PC-3 (cell line): ENCODE measurements around the gene C1GALT1.

Experiments used
- CTCF ChIP-seq: fragments of 300-600 bp; sonication (generic); conservative IDR thresholded peaks from 2 replicates; pipeline ENCODE4 v1.5.1; 2017; ENCODE audit warnings: antibody characterized with exemption, low read depth, mild to moderate bottlenecking, low read length
- EZH2 ChIP-seq: fragments of 300-600 bp; sonication (generic); IDR thresholded peaks from one replicate; pipeline ENCODE4 v1.6.1; 2017; ENCODE audit warnings: antibody characterized with exemption, mild to moderate bottlenecking, low read length; ENCODE audit not compliant: unreplicated experiment

GRCh38 chr7:7214398-7215347 is 32.3 kb downstream of the C1GALT1 start:
- no peak for TF ChIP-seq CTCF
- TF ChIP-seq EZH2, result no peak
